Left lung (tissue), 10 donors: Measurements from ENCODE around the gene UHRF1. TPM values are rescaled to one million over a fixed set of nuclear protein-coding genes. Genes with fewer than 3 reads are reported as not detected.

Source experiments
- ATAC-seq: fragments of 200-7000 bp; cut with Tn5 transposase; one replicate; pipeline ENCODE4 v1.9.1; 2020; ENCODE audit warnings: moderate library complexity
- DNase-seq, 4 donors: peaks; one replicate each; pipeline ENCODE4 v3.0.0-alpha.2; 2013 to 2020
- H3K27ac ChIP-seq, 2 donors: fragments of 200-600 bp; sonication (generic) in 1 of 2; one replicate each; pipeline versions ENCODE4 v1.5.0 to v1.8.0; 2020 to 2021
- H3K27me3 ChIP-seq, 2 donors: fragments of 200-600 bp; sonication (generic) in 1 of 2; one replicate each; pipeline versions ENCODE4 v1.5.0 to v1.8.0; 2020 to 2021
- H3K36me3 ChIP-seq, 2 donors: fragments of 200-600 bp; sonication (generic) in 1 of 2; one replicate each; pipeline versions ENCODE4 v1.5.0 to v1.8.0; 2020 to 2021
- H3K4me1 ChIP-seq, 2 donors: fragments of 200-600 bp; one replicate each; pipeline ENCODE4 v1.8.0; 2021
- H3K4me3 ChIP-seq, 2 donors: fragments of 200-600 bp; sonication (generic) in 1 of 2; one replicate each; pipeline versions ENCODE4 v1.5.0 to v1.8.0; 2020 to 2021; ENCODE audit warnings: mild to moderate bottlenecking in 1 of 2
- H3K9me3 ChIP-seq, 2 donors: fragments of 200-600 bp; sonication (generic) in 1 of 2; one replicate each; pipeline versions ENCODE4 v1.5.0 to v1.8.0; 2020 to 2021
- intact Hi-C, 2 donors: fragments of 100-400 bp; cut with DNase I; formaldehyde crosslinking; loops; one replicate each; pipeline versions ENCODE4 v1.11.2 to v1.14.2; 2022
- polyA plus RNA-seq, 6 donors: library from polyadenylated mRNA; unstranded; fragments of 120-200 nt; gene quantifications; one replicate each; pipeline ENCODE4 v1.2.1, GENCODE V29; 2013; ENCODE audit not compliant: insufficient read length in 6 of 6
- total RNA-seq, 2 donors: library from RNA; stranded (reverse); fragmentation: NEBNext Ultra II Directional; extraction: Animal tissue kit (Norgen Biotek cat#: 25700); gene quantifications; one replicate each; pipeline ENCODE4 v1.2.1, GENCODE V29; 2021
- TF ChIP-seq, protein P1 (sequence below), 2 donors: fragments of 200-600 bp; sonication (generic) in 1 of 2; IDR thresholded peaks; one replicate each; pipeline versions ENCODE4 v1.5.0 to v1.8.0; 2021; ENCODE audit warnings: antibody characterized with exemption in 2 of 2
- donor health status: DM: no; HTN: yes; CAD: no.
- donor health status: DM: no; HTN: no; CAD: no.

UHRF1 gene
- total and polyA plus RNA-seq, 8 donors: 14.2 to 30.2 (median 21.7) TPM

GRCh38 chr19:4991996-4992698, 82.8 kb downstream of the UHRF1 start:
- no peaks in the 10 kb centered on the region for H3K9me3 ChIP-seq
- H3K27ac ChIP-seq: no peak overlapping the region
- H3K4me1 ChIP-seq: peaks cover 5 to 21% of the 10 kb centered on the region in 2 donors
- ATAC-seq (no peak), DNase-seq (no peak)
- H3K27me3 ChIP-seq: no peaks in the 10 kb centered on the region
- no peak overlapping the region for H3K4me3 ChIP-seq
- intact Hi-C loops: no loop called here
- H3K36me3 ChIP-seq: peaks cover 0 to 15% of the 10 kb centered on the region in 2 donors
- TF ChIP-seq, protein P1, sequence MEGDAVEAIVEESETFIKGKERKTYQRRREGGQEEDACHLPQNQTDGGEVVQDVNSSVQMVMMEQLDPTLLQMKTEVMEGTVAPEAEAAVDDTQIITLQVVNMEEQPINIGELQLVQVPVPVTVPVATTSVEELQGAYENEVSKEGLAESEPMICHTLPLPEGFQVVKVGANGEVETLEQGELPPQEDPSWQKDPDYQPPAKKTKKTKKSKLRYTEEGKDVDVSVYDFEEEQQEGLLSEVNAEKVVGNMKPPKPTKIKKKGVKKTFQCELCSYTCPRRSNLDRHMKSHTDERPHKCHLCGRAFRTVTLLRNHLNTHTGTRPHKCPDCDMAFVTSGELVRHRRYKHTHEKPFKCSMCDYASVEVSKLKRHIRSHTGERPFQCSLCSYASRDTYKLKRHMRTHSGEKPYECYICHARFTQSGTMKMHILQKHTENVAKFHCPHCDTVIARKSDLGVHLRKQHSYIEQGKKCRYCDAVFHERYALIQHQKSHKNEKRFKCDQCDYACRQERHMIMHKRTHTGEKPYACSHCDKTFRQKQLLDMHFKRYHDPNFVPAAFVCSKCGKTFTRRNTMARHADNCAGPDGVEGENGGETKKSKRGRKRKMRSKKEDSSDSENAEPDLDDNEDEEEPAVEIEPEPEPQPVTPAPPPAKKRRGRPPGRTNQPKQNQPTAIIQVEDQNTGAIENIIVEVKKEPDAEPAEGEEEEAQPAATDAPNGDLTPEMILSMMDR (IDR thresholded peaks at IDR 0.05): no peak

- no peaks in the 10 kb centered on the region for H3K27me3 ChIP-seq
- TF ChIP-seq, protein P1 (IDR thresholded peaks at IDR 0.05): no peak
- H3K36me3 ChIP-seq: peaks cover 0 to 22% of the 10 kb centered on the region in 2 donors
- H3K4me3 ChIP-seq: no peak overlapping the region
- H3K9me3 ChIP-seq: no peaks in the 10 kb centered on the region
- DNase-seq (no peak), ATAC-seq (peak; percentile 48)
- H3K4me1 ChIP-seq: peaks cover 0 to 10% of the 10 kb centered on the region in 2 donors
- intact Hi-C loops: no loop called here
- no peak overlapping the region for H3K27ac ChIP-seq
Observed at GRCh38 chr19:4993683-4994082, 84.4 kb downstream of the UHRF1 start.

DNA sequence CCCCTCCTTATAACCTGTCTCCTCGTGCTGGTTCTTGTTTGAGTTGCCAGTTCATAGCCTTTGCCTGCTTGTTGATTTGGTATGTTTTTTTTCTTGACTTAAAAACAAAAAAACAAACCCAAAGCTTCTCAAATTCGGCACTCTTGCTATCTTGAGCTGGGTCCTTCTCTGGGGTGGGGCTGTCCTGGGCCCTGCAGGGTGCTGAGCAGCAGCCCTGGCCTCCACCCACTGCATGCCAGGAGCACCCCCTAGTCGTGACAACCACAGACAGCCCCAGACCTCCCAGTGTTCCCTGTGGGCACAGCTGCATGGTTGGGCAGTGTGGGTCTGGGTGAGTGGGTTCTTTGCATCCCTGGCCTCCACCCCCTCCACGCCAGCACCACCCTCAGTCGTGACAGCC, 87.4 kb downstream of the UHRF1 start:
- intact Hi-C loops: no loop called here
- Histone ChIP-seq H3K27me3 (no peaks in the 10 kb centered on the region), H3K4me3 (no peak overlapping the region), H3K36me3 (peaks cover 0 to 19% of the 10 kb centered on the region in 2 donors), H3K9me3 (no peaks in the 10 kb centered on the region), H3K4me1 (no peaks in the 10 kb centered on the region), H3K27ac (no peak overlapping the region)
- ATAC-seq (no peak), DNase-seq (no peak)
- TF ChIP-seq, protein P1 (IDR thresholded peaks at IDR 0.05): no peak

DNA sequence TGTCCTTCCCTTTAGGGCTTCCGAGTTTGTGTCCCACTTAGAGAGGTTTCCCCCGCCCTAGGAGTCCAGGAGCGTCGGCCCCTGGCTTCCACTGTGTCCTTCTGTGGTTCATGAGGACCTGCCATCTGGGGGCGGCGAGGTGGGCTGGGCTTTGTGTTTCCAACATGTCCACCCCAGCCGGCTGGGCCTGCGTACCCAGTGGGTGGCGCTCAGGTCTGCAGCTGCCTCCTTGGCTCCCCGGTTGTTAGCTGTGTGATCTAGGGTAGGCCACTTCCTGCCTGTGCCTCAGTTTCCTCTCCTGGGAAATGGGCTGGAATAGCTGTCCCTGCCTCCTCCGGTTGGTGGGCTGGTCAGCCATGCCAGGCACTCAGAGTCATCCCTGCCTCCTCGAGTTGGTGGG, 88.0 kb downstream of the UHRF1 start:
- no peak for DNase-seq
- H3K4me1 ChIP-seq: peaks cover 0 to 3% of the 10 kb centered on the region in 2 donors
- H3K36me3 ChIP-seq: peaks cover 0 to 18% of the 10 kb centered on the region in 2 donors
- intact Hi-C loops: no loop called here
- TF ChIP-seq, protein P1 (IDR thresholded peaks at IDR 0.05): no peak
- no peaks in the 10 kb centered on the region for H3K9me3 ChIP-seq
- H3K4me3 ChIP-seq: no peak overlapping the region
- no peaks in the 10 kb centered on the region for H3K27me3 ChIP-seq
- no peak overlapping the region for H3K27ac ChIP-seq
- ATAC-seq: no peak

DNA sequence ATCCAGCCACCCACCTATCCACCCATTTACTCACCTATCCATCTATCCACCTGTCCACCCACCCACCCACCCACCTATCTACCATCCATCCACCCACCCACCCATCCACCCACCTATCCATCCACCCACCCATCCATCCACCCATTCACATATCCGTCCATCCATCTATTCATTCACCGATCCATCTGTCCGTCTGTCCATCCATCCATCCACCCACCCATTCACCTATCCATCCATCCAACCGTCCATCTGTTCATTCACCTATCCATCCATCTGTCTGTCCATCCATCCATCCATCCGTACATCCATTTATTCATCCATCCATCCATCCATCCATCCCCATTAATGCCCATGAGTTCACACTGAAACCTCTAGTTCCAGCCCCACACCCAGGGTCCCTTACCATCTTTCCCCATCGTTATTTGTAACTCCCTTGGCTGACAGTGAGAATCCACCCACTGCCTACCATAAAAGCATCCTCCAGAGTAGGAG, 90.9 kb downstream of the UHRF1 start:
- Histone ChIP-seq H3K27ac (no peak overlapping the region), H3K9me3 (no peaks in the 10 kb centered on the region), H3K4me3 (no peak overlapping the region), H3K36me3 (peaks cover 0 to 21% of the 10 kb centered on the region in 2 donors), H3K4me1 (peaks cover 0 to 3% of the 10 kb centered on the region in 2 donors), H3K27me3 (no peaks in the 10 kb centered on the region)
- intact Hi-C loops: no loop called here
- ATAC-seq (no peak), DNase-seq (no peak)
- TF ChIP-seq, protein P1 (IDR thresholded peaks at IDR 0.05): no peak
